ENCODE measurements around the gene FAM114A2.
A peak's percentile ranks its signal among the peaks of the same experiment; 100 is the strongest.

The FAM114A2 gene

DNA sequence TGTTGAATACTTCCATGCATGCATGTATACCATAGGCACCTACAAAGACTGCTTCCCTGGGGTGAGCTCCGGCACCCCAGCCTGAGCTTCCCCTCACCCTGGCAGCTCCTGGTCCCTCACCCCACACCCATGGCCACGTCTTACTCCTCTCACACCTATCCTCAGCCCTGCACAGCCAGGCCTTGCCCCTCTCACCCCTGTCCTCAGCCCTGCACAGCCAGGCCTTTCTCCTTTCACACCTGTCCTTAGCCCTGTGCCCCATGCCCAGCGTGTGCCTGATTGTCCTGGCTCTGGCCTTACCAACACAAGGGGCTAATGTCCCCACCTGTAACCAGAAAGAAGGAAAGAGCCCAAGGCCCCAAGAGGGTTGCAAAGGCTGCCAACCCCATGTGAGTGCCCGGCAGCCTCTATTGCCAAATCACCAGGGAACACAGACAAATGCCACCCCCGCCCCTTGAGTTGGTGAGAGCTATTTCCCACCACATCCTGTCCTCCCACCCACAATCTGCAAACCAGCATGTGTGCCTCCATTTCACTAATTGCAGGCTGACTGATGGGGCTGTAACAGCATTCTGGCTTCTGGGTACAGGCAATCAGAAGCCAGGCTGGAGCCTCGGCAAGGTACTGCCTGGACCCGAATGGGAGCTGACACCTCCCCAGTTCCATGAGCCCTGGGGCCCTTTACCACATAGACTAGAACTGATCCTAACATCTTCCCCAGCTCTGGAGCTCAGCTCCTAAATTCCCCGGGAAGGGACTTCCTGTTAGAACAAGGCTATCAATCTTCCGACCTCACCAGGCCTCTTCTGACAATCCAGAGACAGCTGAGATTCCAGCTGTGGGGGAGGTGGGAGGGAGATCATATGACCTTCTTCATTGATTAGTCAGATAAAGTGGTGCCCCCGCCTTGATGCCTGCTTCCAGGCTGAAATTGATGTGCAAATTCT lies 78.2 kb downstream of the FAM114A2 start:
- H3K36me3 Mint-ChIP-seq = no peaks in the 10 kb centered on the region
- no peaks in the 10 kb centered on the region for H3K9me3 Mint-ChIP-seq
- H3K27me3 Mint-ChIP-seq = peaks cover 24 to 41% of the 10 kb centered on the region in 2 donors
- peak overlapping the region; percentile 37 for H3K27ac Mint-ChIP-seq
- no peak overlapping the region for H3K4me3 Mint-ChIP-seq
- peaks cover 0 to 3% of the 10 kb centered on the region in 2 donors for H3K4me1 Mint-ChIP-seq
- ATAC-seq (replicated peaks) (peak in 1 of 2 donors; percentile 20), DNase-seq (no peak)

GRCh38 chr5:153959134-153959957 lies 79.4 kb downstream of the FAM114A2 start:
- H3K4me1 Mint-ChIP-seq = no peaks in the 10 kb centered on the region
- no peak overlapping the region for H3K27ac Mint-ChIP-seq
- no peaks in the 10 kb centered on the region for H3K9me3 Mint-ChIP-seq
- H3K36me3 Mint-ChIP-seq = no peaks in the 10 kb centered on the region
- H3K27me3 Mint-ChIP-seq = peaks cover 24 to 33% of the 10 kb centered on the region in 2 donors
- no peak overlapping the region for H3K4me3 Mint-ChIP-seq
- DNase-seq (no peak), ATAC-seq (replicated peaks) (peak in 1 of 2 donors; percentile 25)

GRCh38 chr5:153957205-153957604 lies 81.5 kb downstream of the FAM114A2 start:
- Mint-ChIP-seq H3K9me3 (no peaks in the 10 kb centered on the region), H3K4me1 (no peaks in the 10 kb centered on the region), H3K4me3 (no peak overlapping the region), H3K27me3 (peaks cover 24 to 27% of the 10 kb centered on the region in 2 donors), H3K36me3 (no peaks in the 10 kb centered on the region), H3K27ac (no peak overlapping the region)
- ATAC-seq (replicated peaks) (no peak), DNase-seq (no peak)

GRCh38 chr5:153953411-153953810 lies 85.3 kb downstream of the FAM114A2 start:
- Mint-ChIP-seq H3K27ac (no peak overlapping the region), H3K9me3 (no peaks in the 10 kb centered on the region), H3K36me3 (no peaks in the 10 kb centered on the region), H3K4me3 (no peak overlapping the region), H3K4me1 (no peaks in the 10 kb centered on the region), H3K27me3 (peaks cover 6 to 14% of the 10 kb centered on the region in 2 donors)
- ATAC-seq (replicated peaks) = no peak
- no peak for DNase-seq

DNA sequence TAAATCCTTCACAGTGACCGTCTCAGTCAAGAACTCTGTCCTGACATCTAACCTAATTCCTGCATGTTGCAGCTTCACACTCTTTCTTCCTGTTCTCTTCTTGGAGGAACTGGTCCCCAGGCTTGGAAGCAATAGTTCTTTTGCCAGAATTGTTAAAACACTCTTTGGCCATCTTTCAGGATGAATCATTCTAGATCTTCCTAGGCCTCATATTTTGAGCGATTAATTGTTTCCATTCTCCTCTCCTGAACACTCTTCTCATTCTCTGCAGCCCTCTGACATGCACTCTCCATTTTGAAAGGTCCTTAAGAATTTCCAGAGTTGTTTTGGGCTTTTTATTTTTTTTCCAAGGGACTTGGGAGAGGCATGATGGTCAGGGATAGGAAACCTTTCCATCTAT lies 85.8 kb downstream of the FAM114A2 start:
- DNase-seq (no peak), ATAC-seq (replicated peaks) (no peak)
- Mint-ChIP-seq H3K9me3 (no peaks in the 10 kb centered on the region), H3K27me3 (peaks cover 6 to 12% of the 10 kb centered on the region in 2 donors), H3K4me3 (no peak overlapping the region), H3K27ac (no peak overlapping the region), H3K4me1 (no peaks in the 10 kb centered on the region), H3K36me3 (no peaks in the 10 kb centered on the region)

DNA sequence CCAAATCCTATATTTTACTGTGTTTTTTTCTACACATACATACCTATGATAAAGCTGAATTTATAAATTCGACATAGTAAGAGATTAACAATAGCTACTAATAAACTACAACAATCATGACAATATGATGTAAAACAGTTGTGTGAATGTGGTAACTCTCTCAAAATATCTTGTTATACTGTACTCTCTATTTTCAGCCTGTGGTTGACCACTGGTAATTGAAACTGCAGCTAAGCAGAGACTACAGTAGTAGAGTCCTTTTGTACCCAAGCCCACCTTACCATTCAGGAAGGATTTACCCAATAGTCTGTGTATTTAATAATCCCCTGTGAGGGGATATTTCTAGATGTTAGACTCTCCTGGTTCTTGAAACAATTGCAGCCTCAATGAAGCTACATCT lies 86.7 kb downstream of the FAM114A2 start:
- H3K4me3 Mint-ChIP-seq = no peak overlapping the region
- ATAC-seq (replicated peaks) (no peak), DNase-seq (no peak)
- H3K9me3 Mint-ChIP-seq = peaks cover 0 to 2% of the 10 kb centered on the region in 2 donors
- peaks cover 4 to 9% of the 10 kb centered on the region in 2 donors for H3K27me3 Mint-ChIP-seq
- no peaks in the 10 kb centered on the region for H3K36me3 Mint-ChIP-seq
- no peaks in the 10 kb centered on the region for H3K4me1 Mint-ChIP-seq
- no peak overlapping the region for H3K27ac Mint-ChIP-seq

DNA sequence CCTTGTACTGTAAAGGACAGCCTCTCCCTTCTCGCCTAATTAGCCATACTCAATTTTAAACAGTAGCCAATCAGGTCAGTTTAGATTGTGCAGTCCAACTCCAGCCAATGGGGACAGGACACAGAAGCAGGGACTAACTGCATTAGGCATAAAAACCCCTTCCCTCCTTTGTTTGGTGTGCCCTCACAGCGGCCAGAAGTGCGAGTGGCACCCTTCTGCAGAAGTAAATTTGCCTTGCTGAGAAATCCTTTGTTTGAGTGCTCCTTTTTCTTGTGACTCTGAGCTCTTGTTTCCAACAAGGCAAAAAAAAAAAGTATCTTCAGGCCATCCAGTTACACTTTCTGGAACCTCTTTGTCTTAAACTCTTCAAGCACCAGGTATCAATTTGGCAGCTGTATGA lies 97.4 kb downstream of the FAM114A2 start:
- peaks cover 3% of the 10 kb centered on the region in 2 donors for H3K36me3 Mint-ChIP-seq
- no peaks in the 10 kb centered on the region for H3K4me1 Mint-ChIP-seq
- no peak overlapping the region for H3K27ac Mint-ChIP-seq
- no peak for ATAC-seq (replicated peaks)
- peaks cover 0 to 6% of the 10 kb centered on the region in 2 donors for H3K27me3 Mint-ChIP-seq
- H3K4me3 Mint-ChIP-seq = no peak overlapping the region
- DNase-seq = no peak
- peaks cover 31 to 38% of the 10 kb centered on the region in 2 donors for H3K9me3 Mint-ChIP-seq
